Dermis microvascular lymphatic vessel endothelial cell (primary cell): Measurements from ENCODE around the gene DPH6. TPM values are rescaled to one million over a fixed set of nuclear protein-coding genes. Genes with fewer than 3 reads are reported as not detected.
"Not testable (repeated sequence)": the region's sequence is repeated elsewhere in the genome, so short reads cannot be mapped to it uniquely, and the experiment has no call there.

Experiments used
- DNase-seq, 2 donors: peaks; one replicate each; pipeline versions ENCODE4 v3.0.0 to v3.0.0-alpha.2; 2010; ENCODE audit warnings: low read depth in 2 of 2
- total RNA-seq: library from RNA; depleted of rRNA; stranded (reverse); fragments of >200 nt; gene quantifications from 2 replicates; pipeline ENCODE4 v1.2.1, GENCODE V29; 2014

Gene DPH6
- total RNA-seq, 1 donor from 2014 or later = 10.3 TPM

DNA sequence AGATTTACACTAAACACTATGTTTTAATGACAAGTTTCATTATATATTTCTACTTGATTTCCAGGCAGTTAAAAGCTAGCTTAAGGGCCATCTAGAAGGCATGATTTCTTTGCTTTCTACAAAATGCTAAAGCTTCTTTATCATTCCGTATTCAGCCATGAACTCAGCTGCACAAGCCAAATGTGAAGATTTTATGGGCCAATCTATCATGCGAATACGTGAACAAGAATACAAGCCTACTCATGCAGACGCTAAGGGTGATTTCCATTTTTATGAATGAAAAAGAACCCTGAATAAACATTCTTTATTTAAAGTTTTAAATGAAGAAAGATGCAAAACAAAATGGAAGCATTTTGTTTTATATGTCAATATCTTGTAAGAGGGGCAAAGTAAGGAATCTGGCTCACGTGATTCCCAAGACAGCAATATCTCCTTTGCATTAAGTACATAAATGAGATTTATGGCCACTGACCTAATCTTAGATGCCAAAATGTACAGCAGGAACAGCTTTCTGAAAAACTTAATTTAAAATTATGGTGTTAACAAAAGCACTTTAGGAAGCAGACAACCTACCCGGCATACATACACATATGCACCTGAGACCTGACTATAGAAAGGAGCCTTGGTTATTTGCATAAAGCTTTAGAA lies 215.8 kb downstream of the DPH6 start:
- DNase-seq = no peak

- peak; percentile 56 to 86 for DNase-seq
Measured at GRCh38 chr15:35329521-35329961, 216.4 kb downstream of the DPH6 start.

GRCh38 chr15:35328836-35329235 lies 217.1 kb downstream of the DPH6 start:
- DNase-seq = not testable (repeated sequence)

GRCh38 chr15:35327789-35328188 lies 218.2 kb downstream of the DPH6 start:
- no peak for DNase-seq

DNA sequence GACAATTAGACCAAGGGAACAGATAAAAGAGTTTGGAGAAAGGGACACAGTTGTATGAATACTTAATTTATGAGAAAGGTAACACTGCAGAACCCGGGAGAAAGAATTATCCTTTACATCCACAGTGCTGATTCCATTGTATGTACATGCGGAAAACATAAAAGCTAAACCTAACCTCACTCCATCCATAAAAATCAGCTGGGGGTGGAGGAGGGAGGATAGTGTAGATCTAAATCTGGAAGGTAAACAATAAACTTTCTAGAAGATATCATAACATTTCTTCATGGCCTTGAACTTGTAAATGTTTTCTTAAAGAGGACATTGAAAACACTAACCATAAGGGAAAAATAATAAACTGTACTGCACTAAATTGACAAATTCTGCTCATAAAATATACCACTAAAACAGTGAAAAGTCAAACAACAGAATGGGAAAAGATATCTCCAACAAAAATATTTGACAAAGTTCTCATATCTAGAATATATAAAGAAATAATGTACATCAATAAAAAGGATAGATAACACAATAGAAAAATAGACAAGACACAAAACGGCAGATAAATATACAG lies 220.5 kb downstream of the DPH6 start:
- DNase-seq = no peak

- no peak for DNase-seq
Measured at GRCh38 chr15:35323141-35323540, 222.8 kb downstream of the DPH6 start.

DNA sequence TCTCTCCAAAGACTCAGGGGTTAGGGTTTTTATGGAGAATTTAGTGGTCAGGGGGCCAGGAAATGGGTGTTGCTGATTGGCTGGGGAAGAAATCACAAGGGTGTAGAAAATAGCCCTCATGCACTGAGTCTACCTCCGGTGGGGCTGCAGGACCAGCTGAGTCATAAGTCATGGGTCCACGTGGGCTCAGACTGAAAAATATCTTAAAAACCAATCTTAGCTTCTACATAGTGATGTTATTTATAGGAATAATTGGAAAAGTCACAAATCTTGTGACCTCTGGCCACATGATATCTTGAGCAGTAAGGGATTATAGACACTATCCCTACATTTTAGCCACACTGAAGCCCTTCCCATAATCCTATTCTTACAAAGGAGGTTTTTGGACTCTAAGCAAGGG lies 224.0 kb downstream of the DPH6 start:
- no peak for DNase-seq

GRCh38 chr15:35320911-35321310 lies 225.1 kb downstream of the DPH6 start:
- no peak for DNase-seq
